Ovary (tissue), 9 donors: ENCODE results near the gene ZNF622. TPM values are rescaled to one million over a fixed set of nuclear protein-coding genes. Genes with fewer than 3 reads are reported as not detected.
A peak's percentile ranks its signal among the peaks of the same experiment; 100 is the strongest.

Source experiments
- DNase-seq, 5 donors: peaks; one replicate each; pipeline ENCODE4 v3.0.0-alpha.2; 2019 to 2020
- H3K27ac ChIP-seq, 2 donors: fragments of 200-600 bp; one replicate each; pipeline versions ENCODE4 v1.5.1 to v1.8.0; 2019 to 2022
- H3K27me3 ChIP-seq: fragments of 200-600 bp; one replicate; pipeline ENCODE4 v1.8.0; 2022
- H3K36me3 ChIP-seq: fragments of 200-600 bp; sonication (generic); one replicate; pipeline ENCODE4 v1.5.1; 2019
- H3K4me1 ChIP-seq: one replicate; pipeline ENCODE4 v1.8.1; 2013; ENCODE audit warnings: mild to moderate bottlenecking, moderate library complexity; ENCODE audit not compliant: insufficient read depth
- H3K4me3 ChIP-seq: fragments of 200-600 bp; sonication (generic); one replicate; pipeline ENCODE4 v1.5.1; 2017
- H3K9me3 ChIP-seq, 2 donors: fragments of 200-600 bp in 1 of 2; sonication (generic) in 1 of 2; one replicate each; pipeline versions ENCODE4 v1.5.1 to v1.8.1; 2013 to 2019; ENCODE audit warnings: mild to moderate bottlenecking in 1 of 2, moderate library complexity in 1 of 2
- EP300 ChIP-seq: sonication (generic); formaldehyde crosslinking; IDR thresholded peaks from one replicate; pipeline ENCODE4 v1.6.1; 2017; ENCODE audit warnings: antibody characterized with exemption
- POLR2A ChIP-seq: fragments of 450-650 bp; IDR thresholded peaks from one replicate; pipeline ENCODE4 v1.6.1; 2017; ENCODE audit warnings: antibody characterized with exemption, mild to moderate bottlenecking, moderate library complexity
- WGBS, 3 donors: extraction: QIAGEN DNeasy Blood & Tissue Kit in 1 of 3; methylation state at CpG; one replicate each; pipeline versions ENCODE4 v1.1.5 to v1.1.7; 2013 to 2017; 5-methylcytosine and 5-hydroxymethylcytosine counted together
- intact Hi-C, 4 donors: fragments of 100-400 bp; cut with DNase I; formaldehyde crosslinking; loops; one replicate each; pipeline versions ENCODE4 v1.11.0 to v1.15.1; 2022 to 2023
- polyA plus RNA-seq, 2 donors: library from polyadenylated mRNA; stranded (reverse); fragments of 200-250 nt in 1 of 2; fragments of 350-450 nt in 1 of 2; fragmentation: Illumina TruSeq in 1 of 2; extraction: RNeasy Lipid Tissue Mini Kit (QIAGEN cat#74804) in 1 of 2; gene quantifications; one replicate each; pipeline ENCODE4 v1.2.3, GENCODE V29; 2013 to 2014
- total RNA-seq, 7 donors: library from RNA; depleted of rRNA in 2 of 7; stranded (reverse); fragments of >200 nt in 2 of 7; fragmentation: NEBNext Ultra II Directional in 3 of 7; extraction: Animal tissue kit (Norgen Biotek cat#: 25700) in 3 of 7; gene quantifications; one replicate each; pipeline versions ENCODE4 v1.1.0 to v1.2.4, GENCODE V29; 2016 to 2023
- TF ChIP-seq, protein P1 (sequence below), 3 donors: fragments of 450-650 bp in 2 of 3; fragments of 200-600 bp in 1 of 3; IDR thresholded peaks; one replicate each; pipeline versions ENCODE4 v1.5.1 to v1.8.0; 2016 to 2022; ENCODE audit warnings: antibody characterized with exemption in 3 of 3, mild to moderate bottlenecking in 1 of 3
- donor health status: DM: no; HTN: no; CAD: no; lungs with moderate emphysema.
- donor health status: DM: no; HTN: no; CAD: no.
- donor health status: Bipolar disorder and iron deficiency.
- donor health status: DM: yes; HTN: yes; CAD: no.
- donor health status: DM: no; HTN: no; CAD: no.
- donor health status: DM: yes; HTN: yes; CAD: no.

ZNF622 gene
- total and polyA plus RNA-seq, 9 donors, result 18.0 to 27.2 (median 20.5) TPM

DNA sequence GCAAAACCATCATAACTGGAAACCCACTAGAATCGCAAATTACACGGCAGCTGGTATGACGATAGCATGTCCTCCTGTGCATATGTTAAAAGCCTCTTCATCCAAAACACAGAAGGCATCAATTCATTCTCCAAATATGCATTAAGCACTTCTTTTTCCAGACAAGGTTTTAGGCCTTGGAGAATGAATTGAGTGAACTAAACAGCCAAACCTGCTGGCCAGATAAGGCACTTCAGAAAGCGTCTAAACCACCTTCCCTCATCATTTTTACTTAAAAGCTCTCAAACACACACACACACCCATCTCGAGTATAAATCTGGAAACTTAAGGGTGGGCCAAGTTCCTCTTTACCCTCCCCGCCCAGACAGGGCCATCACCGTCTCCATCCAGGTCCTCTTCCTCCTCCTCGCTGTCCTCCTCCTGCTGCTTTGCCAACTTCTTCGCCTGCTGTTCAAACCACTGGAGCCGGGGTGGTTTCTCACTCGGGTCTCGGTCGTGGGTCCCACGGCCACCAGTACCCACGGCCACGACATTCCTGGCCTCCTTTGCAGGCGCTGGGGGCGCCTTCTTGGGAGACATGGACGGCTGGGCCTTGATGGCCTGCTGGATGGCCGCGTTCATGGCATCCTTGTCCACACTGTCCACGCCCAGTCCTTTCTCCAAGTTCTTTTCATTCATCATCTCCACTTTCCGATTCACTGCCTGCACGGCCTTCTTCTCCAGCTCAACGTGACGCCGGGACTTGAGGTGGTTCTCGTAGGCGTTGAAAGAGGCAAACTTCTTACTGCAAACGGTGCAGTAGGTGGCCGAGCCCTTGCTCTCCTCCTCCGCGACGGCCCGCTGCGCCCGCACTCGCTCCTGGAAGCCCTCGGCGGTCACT lies 696 bp downstream of the ZNF622 start:
- Histone ChIP-seq H3K9me3 (no peaks in the 10 kb centered on the region), H3K36me3 (no peaks in the 10 kb centered on the region), H3K4me1 (peaks cover 19% of the 10 kb centered on the region), H3K4me3 (peak overlapping the region; percentile 89), H3K27ac (no peak overlapping the region), H3K27me3 (no peaks in the 10 kb centered on the region)
- DNase-seq, result no peak
- TF ChIP-seq, protein P1, sequence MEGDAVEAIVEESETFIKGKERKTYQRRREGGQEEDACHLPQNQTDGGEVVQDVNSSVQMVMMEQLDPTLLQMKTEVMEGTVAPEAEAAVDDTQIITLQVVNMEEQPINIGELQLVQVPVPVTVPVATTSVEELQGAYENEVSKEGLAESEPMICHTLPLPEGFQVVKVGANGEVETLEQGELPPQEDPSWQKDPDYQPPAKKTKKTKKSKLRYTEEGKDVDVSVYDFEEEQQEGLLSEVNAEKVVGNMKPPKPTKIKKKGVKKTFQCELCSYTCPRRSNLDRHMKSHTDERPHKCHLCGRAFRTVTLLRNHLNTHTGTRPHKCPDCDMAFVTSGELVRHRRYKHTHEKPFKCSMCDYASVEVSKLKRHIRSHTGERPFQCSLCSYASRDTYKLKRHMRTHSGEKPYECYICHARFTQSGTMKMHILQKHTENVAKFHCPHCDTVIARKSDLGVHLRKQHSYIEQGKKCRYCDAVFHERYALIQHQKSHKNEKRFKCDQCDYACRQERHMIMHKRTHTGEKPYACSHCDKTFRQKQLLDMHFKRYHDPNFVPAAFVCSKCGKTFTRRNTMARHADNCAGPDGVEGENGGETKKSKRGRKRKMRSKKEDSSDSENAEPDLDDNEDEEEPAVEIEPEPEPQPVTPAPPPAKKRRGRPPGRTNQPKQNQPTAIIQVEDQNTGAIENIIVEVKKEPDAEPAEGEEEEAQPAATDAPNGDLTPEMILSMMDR (IDR thresholded peaks at IDR 0.05), result no peak
- TF ChIP-seq POLR2A, result no peak
- TF ChIP-seq EP300, result no peak
- intact Hi-C loops, result no loop called here
- 6% methylated on average over 40 of the region's 40 CpGs for WGBS, 3 donors

DNA sequence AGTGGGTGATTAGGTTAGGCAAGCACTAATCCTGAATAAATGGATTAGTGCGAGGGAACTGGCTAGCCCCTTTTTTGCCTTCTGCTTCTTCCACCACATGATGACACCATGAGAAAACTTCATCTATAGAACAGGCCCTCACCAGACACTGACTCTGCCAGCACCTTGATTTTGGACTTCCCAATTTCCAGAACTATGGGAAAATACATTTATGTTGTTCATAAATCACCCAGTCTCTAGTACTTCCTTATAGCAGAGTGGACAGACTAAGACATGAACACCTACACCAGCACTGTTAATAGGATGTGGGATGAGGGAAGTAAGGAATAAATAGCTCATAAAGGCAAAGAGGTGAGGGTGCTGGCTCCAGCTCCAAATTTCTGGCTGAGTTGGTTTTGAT lies 1.4 kb downstream of the ZNF622 start:
- H3K4me3 ChIP-seq, result peak overlapping the region; percentile 89
- WGBS, 3 donors, result 82 to 88% (median 88%) methylated on average over 1 of the region's 1 CpG
- TF ChIP-seq, protein P1 (IDR thresholded peaks at IDR 0.05), result no peak
- no peak for TF ChIP-seq POLR2A
- no peak for TF ChIP-seq EP300
- H3K9me3 ChIP-seq, result no peaks in the 10 kb centered on the region
- H3K36me3 ChIP-seq, result no peaks in the 10 kb centered on the region
- no peaks in the 10 kb centered on the region for H3K27me3 ChIP-seq
- no peak overlapping the region for H3K27ac ChIP-seq
- no peak for DNase-seq
- intact Hi-C loops, result no loop called here
- H3K4me1 ChIP-seq, result peaks cover 19% of the 10 kb centered on the region

DNA sequence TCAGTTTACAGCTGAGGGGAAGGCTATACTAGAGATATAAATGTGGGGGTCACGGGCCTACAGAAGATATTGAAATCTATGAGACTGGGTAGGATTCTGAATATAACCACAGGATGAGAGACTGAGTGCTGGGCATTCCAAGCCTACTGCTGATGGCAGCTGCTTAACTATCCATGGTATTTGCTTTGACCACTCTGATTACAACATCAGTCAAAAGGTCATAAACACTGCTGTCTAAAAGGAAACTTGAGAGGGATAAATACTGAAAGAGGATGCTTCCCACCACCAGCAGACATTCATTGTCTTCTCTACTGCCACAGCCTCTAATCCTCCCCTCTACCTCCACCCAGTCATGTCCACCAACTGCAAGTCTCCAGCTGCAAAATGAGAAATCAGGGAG lies 3.8 kb downstream of the ZNF622 start:
- H3K36me3 ChIP-seq, result no peaks in the 10 kb centered on the region
- no peak overlapping the region for H3K4me3 ChIP-seq
- DNase-seq, result no peak
- peaks cover 17% of the 10 kb centered on the region for H3K4me1 ChIP-seq
- no peak overlapping the region for H3K27ac ChIP-seq
- TF ChIP-seq, protein P1 (IDR thresholded peaks at IDR 0.05), result no peak
- TF ChIP-seq EP300 (no peak), POLR2A (no peak)
- H3K9me3 ChIP-seq, result no peaks in the 10 kb centered on the region
- H3K27me3 ChIP-seq, result no peaks in the 10 kb centered on the region
- WGBS, 3 donors, result 46 to 79% (median 61%) methylated on average over 1 of the region's 1 CpG
- intact Hi-C loops, result no loop called here

DNA sequence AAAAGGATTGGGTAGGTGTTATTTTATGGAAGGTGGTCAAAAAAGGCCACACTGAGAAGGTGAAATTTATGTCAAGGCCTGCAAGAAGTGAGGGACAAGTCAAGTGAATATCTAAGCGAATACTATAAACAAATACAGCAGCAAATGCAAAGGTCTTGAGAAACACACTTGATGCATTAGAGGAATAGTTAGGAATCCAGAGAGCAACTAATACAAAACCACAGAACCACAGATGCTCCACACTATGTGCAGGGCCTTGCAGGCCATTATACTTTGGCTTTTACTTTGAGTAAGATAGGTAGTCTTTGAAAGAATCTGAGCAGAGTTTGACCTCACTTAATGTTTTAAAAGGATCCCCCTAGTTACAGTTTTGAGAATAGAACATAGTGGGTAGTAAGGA lies 4.6 kb downstream of the ZNF622 start:
- no peak overlapping the region for H3K4me3 ChIP-seq
- H3K9me3 ChIP-seq, result no peaks in the 10 kb centered on the region
- no peak for DNase-seq
- peaks cover 14% of the 10 kb centered on the region for H3K4me1 ChIP-seq
- no peak overlapping the region for H3K27ac ChIP-seq
- H3K27me3 ChIP-seq, result no peaks in the 10 kb centered on the region
- TF ChIP-seq POLR2A (no peak), EP300 (no peak)
- TF ChIP-seq, protein P1 (IDR thresholded peaks at IDR 0.05), result no peak
- WGBS, 3 donors, result 82 to 90% (median 82%) methylated on average over 1 of the region's 1 CpG
- intact Hi-C loops, result no loop called here
- no peaks in the 10 kb centered on the region for H3K36me3 ChIP-seq
